ENCODE data around the gene BHMT2. TPM values are rescaled to one million over a fixed set of nuclear protein-coding genes. Genes with fewer than 3 reads are reported as not detected.

The BHMT2 gene
- polyA plus RNA-seq, 2 of the 4 experiments (the other 2 are of a cell fraction): not detected

DNA sequence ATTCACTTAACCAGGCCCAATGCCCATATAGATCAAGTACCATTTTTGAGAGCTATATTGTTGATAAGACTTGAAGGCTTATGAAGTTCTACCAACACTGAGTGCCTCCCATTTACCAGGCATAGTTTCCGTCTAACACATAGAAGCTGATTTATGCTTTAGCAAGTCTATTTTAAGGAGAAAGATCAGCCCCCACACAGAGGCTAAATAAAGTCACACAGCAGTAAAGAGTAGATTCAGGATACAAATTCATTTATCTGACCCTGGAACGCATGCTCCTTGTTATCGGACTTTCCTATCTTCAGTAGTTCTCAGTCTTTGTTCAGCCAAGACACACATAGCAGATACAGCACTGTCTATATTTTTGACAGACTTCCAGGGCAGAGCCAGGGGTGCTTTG is 34.3 kb upstream of the BHMT2 start (continued):
- TF ChIP-seq TP53 (CRISPR knock-in tag; IDR thresholded peaks at IDR 0.05): no peak
- TF ChIP-seq CBX2 (IDR thresholded peaks at IDR 0.05; ENCODE audit: borderline replicate concordance, low read depth): no peak
- TF ChIP-seq EHMT2 (IDR thresholded peaks at IDR 0.05; ENCODE audit: low read depth): no peak
- TF ChIP-seq RCOR1 (IDR thresholded peaks at IDR 0.05; ENCODE audit: low read depth, low read length): no peak
- TF ChIP-seq JUNB (IDR thresholded peaks at IDR 0.05): no peak
- no peak for TF ChIP-seq ZNF302 (CRISPR knock-in tag; IDR thresholded peaks at IDR 0.05)
- TF ChIP-seq POLR2A (IDR thresholded peaks at IDR 0.05; ENCODE audit: low read length): no peak
- no peak for TF ChIP-seq FOSB (CRISPR knock-in tag; IDR thresholded peaks at IDR 0.05)
- TF ChIP-seq FOXS1 (CRISPR knock-in tag; IDR thresholded peaks at IDR 0.05): no peak
- TF ChIP-seq NFE2L2 (conservative IDR thresholded peaks at IDR 0.05; ENCODE audit: low read length): no peak

DNA sequence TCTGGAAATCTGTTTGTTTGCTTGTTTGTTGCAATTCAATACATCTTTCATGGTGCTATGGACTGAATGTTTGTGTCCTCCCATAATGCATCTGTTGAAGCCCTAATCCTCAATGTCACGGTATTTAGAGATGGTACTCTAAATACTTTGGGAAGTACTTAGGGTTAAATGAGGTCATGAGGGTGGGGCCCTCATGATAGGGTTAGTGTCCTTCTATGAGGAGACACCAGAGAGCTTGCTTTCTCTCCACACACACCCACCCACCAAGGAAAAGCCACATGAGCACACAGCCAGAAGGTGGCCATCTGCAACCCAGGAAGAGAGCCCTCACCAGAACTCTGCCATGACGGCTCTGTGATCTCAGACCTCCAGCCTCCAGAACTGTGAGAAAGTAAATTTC is 32.8 kb upstream of the BHMT2 start:
- no peak for FAIRE-seq
- Histone ChIP-seq H3K27ac (no peak overlapping the region), H3K9me3 (peaks cover 4% of the 10 kb centered on the region; the same call in 1 of the 3 replicates), H3K4me3 (no peak overlapping the region), H3K4me2 (no peak overlapping the region), H3K4me1 (no peaks in the 10 kb centered on the region)
- 68% methylated on average over 2 of the region's 2 CpGs for WGBS (ENCODE audit: missing lambda C conversion rate)
- no peak for ATAC-seq
- no peak for TF ChIP-seq RNF2 (IDR thresholded peaks at IDR 0.05; ENCODE audit: borderline replicate concordance, low read depth)
- no peak for TF ChIP-seq KDM1A (IDR thresholded peaks at IDR 0.05; ENCODE audit: low read depth)
- no peak for TF ChIP-seq CHD4 (IDR thresholded peaks at IDR 0.05; ENCODE audit: borderline replicate concordance)
- no peak for TF ChIP-seq CBX2 (IDR thresholded peaks at IDR 0.05; ENCODE audit: borderline replicate concordance, low read depth)
- no peak for TF ChIP-seq HEYL (CRISPR knock-in tag; IDR thresholded peaks at IDR 0.05)
- TF ChIP-seq, protein P1, sequence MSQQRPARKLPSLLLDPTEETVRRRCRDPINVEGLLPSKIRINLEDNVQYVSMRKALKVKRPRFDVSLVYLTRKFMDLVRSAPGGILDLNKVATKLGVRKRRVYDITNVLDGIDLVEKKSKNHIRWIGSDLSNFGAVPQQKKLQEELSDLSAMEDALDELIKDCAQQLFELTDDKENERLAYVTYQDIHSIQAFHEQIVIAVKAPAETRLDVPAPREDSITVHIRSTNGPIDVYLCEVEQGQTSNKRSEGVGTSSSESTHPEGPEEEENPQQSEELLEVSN (IDR thresholded peaks at IDR 0.05; ENCODE audit: borderline replicate concordance, low read depth): no peak
- no peak for TF ChIP-seq KDM5A (IDR thresholded peaks at IDR 0.05)
- TF ChIP-seq CHD2 (IDR thresholded peaks at IDR 0.05; ENCODE audit: low read length, partially characterized antibody): no peak
- no peak for TF ChIP-seq ESRRA (IDR thresholded peaks at IDR 0.05; ENCODE audit: borderline replicate concordance, low read length)
- no peak for TF ChIP-seq HDAC2 (IDR thresholded peaks at IDR 0.05)
- TF ChIP-seq ZNF302 (CRISPR knock-in tag; IDR thresholded peaks at IDR 0.05): no peak
- no peak for TF ChIP-seq NPAS2 (CRISPR knock-in tag; IDR thresholded peaks at IDR 0.05; ENCODE audit: borderline replicate concordance)
- TF ChIP-seq HOXA7 (CRISPR knock-in tag; IDR thresholded peaks at IDR 0.05): no peak
- TF ChIP-seq ZC3H11A (IDR thresholded peaks at IDR 0.05): no peak
- no peak for TF ChIP-seq JUN (IDR thresholded peaks at IDR 0.05)
- TF ChIP-seq EP300 (IDR thresholded peaks at IDR 0.05): no peak
- no peak for TF ChIP-seq MAFK (IDR thresholded peaks at IDR 0.05; ENCODE audit: partially characterized antibody)
- POLR2A ChIA-PET: no interaction called here
- CTCF ChIA-PET: interaction anchor here (4.4 kb wide), 1 partner anchor 12 kb away, joined by 42 read pairs; no protein-coding TSS in a partner anchor
- DNase-seq (ENCODE audit: low read depth in 1 of 2, low spot score in 1 of 2): no peak

DNA sequence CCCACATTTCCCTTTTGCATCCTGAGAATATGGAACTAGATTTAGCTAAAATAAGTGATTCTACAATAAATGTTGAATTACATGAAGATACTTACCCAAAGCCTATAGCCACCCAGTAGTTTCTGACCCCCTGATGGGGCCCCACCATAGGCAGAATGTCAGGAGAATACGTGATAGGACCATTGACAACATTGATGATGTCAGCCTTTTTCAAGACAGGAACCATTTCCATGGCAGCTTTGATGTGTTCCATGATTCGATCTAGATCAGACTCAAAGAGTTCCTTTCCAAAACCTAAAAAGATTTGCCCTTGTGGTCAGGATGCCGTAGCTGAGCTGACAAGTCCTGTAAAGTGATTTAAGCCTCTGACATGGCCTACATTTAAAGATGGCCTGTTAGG is 27.4 kb upstream of the BHMT2 start:
- CTCF ChIA-PET: interaction anchor here (0.6 to 3.9 kb wide), 5 partner anchors 18 to 91 kb away, joined by 3 to 26 read pairs (median 4); no protein-coding TSS in a partner anchor
- no peak overlapping the region for H3K27ac ChIP-seq
- POLR2A ChIA-PET: no interaction called here
- DNase-seq (ENCODE audit: low read depth in 1 of 2, low spot score in 1 of 2): no peak
- no peak for ATAC-seq
- TF ChIP-seq CBX8 (IDR thresholded peaks at IDR 0.05) (no peak), MAFK (IDR thresholded peaks at IDR 0.05; ENCODE audit: partially characterized antibody) (peak; percentile 60)
- peaks cover under 1% of the 10 kb centered on the region; the same call in 1 of the 3 replicates for H3K9me3 ChIP-seq
- WGBS (ENCODE audit: missing lambda C conversion rate): 40% methylated on average over 3 of the region's 3 CpGs
- no peaks in the 10 kb centered on the region for H3K4me1 ChIP-seq
- H3K4me2 ChIP-seq: no peak overlapping the region
- H3K4me3 ChIP-seq: no peak overlapping the region
- no peak for FAIRE-seq

DNA sequence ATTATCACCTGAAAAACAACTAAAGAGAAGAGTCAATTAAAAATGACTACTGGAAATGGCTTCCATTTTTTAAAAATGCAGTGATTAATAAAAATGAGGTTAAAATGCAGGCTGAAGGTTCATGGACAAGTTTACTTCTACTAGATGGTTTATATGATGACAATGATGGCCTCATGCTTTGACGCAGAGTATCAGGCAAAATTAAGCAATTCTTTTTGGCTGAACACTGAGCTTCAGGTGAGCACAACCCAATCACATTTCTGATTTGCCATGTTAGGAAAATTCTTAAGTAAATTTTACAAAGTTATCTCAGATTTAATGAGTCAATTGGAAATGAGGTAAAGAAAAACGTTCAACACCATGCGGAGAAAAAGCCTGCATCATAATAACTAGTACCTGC is 22.4 kb upstream of the BHMT2 start:
- POLR2A ChIA-PET: no interaction called here
- CTCF ChIA-PET: interaction anchor here (0.8 to 2.8 kb wide), 4 partner anchors 22 to 418 kb away, joined by 4 to 12 read pairs (median 8); no protein-coding TSS in a partner anchor
- TF ChIP-seq EHF (CRISPR knock-in tag; IDR thresholded peaks at IDR 0.05) (no peak), JUN (IDR thresholded peaks at IDR 0.05) (no peak), JUNB (IDR thresholded peaks at IDR 0.05) (no peak), EP300 (IDR thresholded peaks at IDR 0.05) (no peak), CHD4 (IDR thresholded peaks at IDR 0.05; ENCODE audit: borderline replicate concordance) (no peak), EHMT2 (IDR thresholded peaks at IDR 0.05; ENCODE audit: low read depth) (no peak), FOSL2 (IDR thresholded peaks at IDR 0.05) (no peak), FOSL2 (CRISPR knock-in tag; IDR thresholded peaks at IDR 0.05) (no peak), CBX8 (IDR thresholded peaks at IDR 0.05) (no peak), POLR2A (IDR thresholded peaks at IDR 0.05; ENCODE audit: low read length) (no peak), RARB (CRISPR knock-in tag; IDR thresholded peaks at IDR 0.05) (no peak)
- TF ChIP-seq, protein P2, sequence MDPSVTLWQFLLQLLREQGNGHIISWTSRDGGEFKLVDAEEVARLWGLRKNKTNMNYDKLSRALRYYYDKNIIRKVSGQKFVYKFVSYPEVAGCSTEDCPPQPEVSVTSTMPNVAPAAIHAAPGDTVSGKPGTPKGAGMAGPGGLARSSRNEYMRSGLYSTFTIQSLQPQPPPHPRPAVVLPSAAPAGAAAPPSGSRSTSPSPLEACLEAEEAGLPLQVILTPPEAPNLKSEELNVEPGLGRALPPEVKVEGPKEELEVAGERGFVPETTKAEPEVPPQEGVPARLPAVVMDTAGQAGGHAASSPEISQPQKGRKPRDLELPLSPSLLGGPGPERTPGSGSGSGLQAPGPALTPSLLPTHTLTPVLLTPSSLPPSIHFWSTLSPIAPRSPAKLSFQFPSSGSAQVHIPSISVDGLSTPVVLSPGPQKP (IDR thresholded peaks at IDR 0.05; ENCODE audit: low read depth, low read length): no peak
- TF ChIP-seq, protein P3, sequence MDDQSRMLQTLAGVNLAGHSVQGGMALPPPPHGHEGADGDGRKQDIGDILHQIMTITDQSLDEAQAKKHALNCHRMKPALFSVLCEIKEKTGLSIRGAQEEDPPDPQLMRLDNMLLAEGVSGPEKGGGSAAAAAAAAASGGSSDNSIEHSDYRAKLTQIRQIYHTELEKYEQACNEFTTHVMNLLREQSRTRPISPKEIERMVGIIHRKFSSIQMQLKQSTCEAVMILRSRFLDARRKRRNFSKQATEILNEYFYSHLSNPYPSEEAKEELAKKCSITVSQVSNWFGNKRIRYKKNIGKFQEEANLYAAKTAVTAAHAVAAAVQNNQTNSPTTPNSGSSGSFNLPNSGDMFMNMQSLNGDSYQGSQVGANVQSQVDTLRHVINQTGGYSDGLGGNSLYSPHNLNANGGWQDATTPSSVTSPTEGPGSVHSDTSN (IDR thresholded peaks at IDR 0.05): no peak
- no peak for DNase-seq (ENCODE audit: low read depth in 1 of 2, low spot score in 1 of 2)
- Histone ChIP-seq H3K27ac (no peak overlapping the region), H3K4me2 (no peak overlapping the region), H3K9me3 (peaks cover 2% of the 10 kb centered on the region; the same call in 1 of the 3 replicates), H3K4me3 (no peak overlapping the region), H3K4me1 (no peaks in the 10 kb centered on the region)
- ATAC-seq: no peak
- WGBS (ENCODE audit: missing lambda C conversion rate): 68% methylated on average over 3 of the region's 3 CpGs
- FAIRE-seq: no peak
